ENCODE results near the gene CST9. TPM values are rescaled to one million over a fixed set of nuclear protein-coding genes. Genes with fewer than 3 reads are reported as not detected.
A peak's percentile ranks its signal among the peaks of the same experiment; 100 is the strongest.

Gene CST9
- total and polyA plus RNA-seq, 2 of the 8 experiments (the other 6 are each of a cell fraction or from before 2014, with no cell fraction given): 0.05 to 0.19 TPM

DNA sequence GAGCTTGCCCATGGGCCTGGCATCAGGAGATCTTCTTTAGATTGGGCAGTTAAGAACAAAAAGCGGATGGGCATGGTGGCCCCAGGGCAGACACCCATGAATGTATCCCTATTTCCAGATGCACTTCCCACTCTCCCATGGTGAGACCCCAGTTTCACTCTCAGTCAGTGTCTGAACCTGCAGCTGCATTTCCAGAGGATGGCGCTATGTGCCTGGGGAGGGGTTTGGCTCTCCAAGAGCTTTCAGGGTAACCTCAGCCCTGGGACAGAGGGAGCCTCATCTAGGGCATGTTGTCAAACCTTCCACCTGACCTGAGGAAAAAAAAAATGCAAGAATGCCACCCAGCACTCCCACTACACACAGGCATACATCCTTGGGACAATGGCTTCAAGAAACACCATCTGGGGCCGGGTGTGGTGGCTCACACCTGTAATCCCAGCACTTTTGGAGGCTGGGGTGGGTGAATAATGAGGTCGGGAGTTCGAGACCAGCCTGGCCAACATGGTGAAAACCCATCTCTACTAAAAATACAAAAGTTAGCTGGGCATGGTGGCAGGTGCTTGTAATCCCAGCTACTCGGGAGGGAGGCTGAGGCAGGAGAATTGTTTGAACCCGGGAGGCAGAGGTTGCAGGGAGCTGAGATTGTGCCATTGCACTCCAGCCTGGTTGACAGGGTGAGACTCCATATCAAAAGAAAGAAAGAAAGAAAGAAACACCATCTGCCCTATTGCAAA lies 39.4 kb downstream of the CST9 start:
- H3K18ac ChIP-seq (ENCODE audit: extremely low read depth, low read length): no peak overlapping the region
- no peak overlapping the region for H3K4me2 ChIP-seq (ENCODE audit: insufficient read depth in 1 of 2, low read depth in 2 of 2, low read length in 2 of 2)
- H3K36me3 ChIP-seq (ENCODE audit: control insufficient read depth in 2 of 4, insufficient read depth in 4 of 4, low read length in 3 of 4): no peaks in the 10 kb centered on the region
- H2BK15ac ChIP-seq (ENCODE audit: low read length): no peak overlapping the region
- no peak overlapping the region for H3K4me3 ChIP-seq (ENCODE audit: extremely low read depth in 1 of 4, insufficient read depth in 2 of 4, low read depth in 3 of 4, low read length in 4 of 4)
- no peak overlapping the region for H3K23ac ChIP-seq (ENCODE audit: insufficient read length)
- H2AK5ac ChIP-seq (ENCODE audit: low read depth, low read length): no peak overlapping the region
- H4K20me1 ChIP-seq (replicated peaks in 1 of 2; ENCODE audit: control insufficient read depth in 1 of 2, insufficient read depth in 2 of 2, low read length in 2 of 2): no peaks in the 10 kb centered on the region
- H4K5ac ChIP-seq (ENCODE audit: insufficient read length, low read depth, low read length): no peak overlapping the region
- H4K8ac ChIP-seq (ENCODE audit: extremely low read depth, insufficient read depth, low read length): no peak overlapping the region
- H3K9ac ChIP-seq (replicated peaks in 1 of 4; ENCODE audit: extremely low read depth in 1 of 4, low read depth in 3 of 4, low read length in 3 of 4): no peak overlapping the region
- H3K4ac ChIP-seq (replicated peaks; ENCODE audit: insufficient read length, low read depth, low read length): peak overlapping the region; percentile 60
- H4K91ac ChIP-seq (replicated peaks; ENCODE audit: insufficient read length, low read length): no peak overlapping the region
- no peaks in the 10 kb centered on the region for H3K79me2 ChIP-seq (ENCODE audit: control insufficient read depth in 1 of 2, insufficient read depth in 2 of 2, low read length in 2 of 2)
- no peak overlapping the region for H2BK12ac ChIP-seq (ENCODE audit: low read depth, low read length)
- no peaks in the 10 kb centered on the region; a peak in 1 of 7 replicates for H3K4me1 ChIP-seq (replicated peaks in 1 of 4; ENCODE audit: control insufficient read depth in 3 of 4, insufficient read depth in 4 of 4, low read length in 3 of 4)
- ChIA-PET CTCF (ENCODE audit: partially characterized antibody) (interaction anchor here (0.7 to 5.4 kb wide), 10 partner anchors 10 to 476 kb away, joined by 3 to 32 read pairs (median 5); no protein-coding TSS in a partner anchor), POLR2A (ENCODE audit: partially characterized antibody) (interaction anchor here (0.6 kb wide), 1 partner anchor 902 kb away, joined by 3 read pairs; no protein-coding TSS in a partner anchor)
- DNase-seq (ENCODE audit: low read depth in 1 of 2, low spot score in 2 of 2): no peak
- no peak overlapping the region for H3K27ac ChIP-seq (ENCODE audit: low read depth, low read length)
- no peak overlapping the region for H2BK120ac ChIP-seq (replicated peaks; ENCODE audit: low read depth, low read length)
- no peak overlapping the region for H2BK5ac ChIP-seq (ENCODE audit: low read depth, low read length)
- no peak for FAIRE-seq
- H3K56ac ChIP-seq (replicated peaks; ENCODE audit: insufficient read length, low read depth, low read length): no peak overlapping the region
- H2AFZ ChIP-seq (ENCODE audit: low read length): no peak overlapping the region
- no peak overlapping the region for H2BK20ac ChIP-seq (ENCODE audit: low read length)
- H3K14ac ChIP-seq (ENCODE audit: insufficient read length): no peak overlapping the region
- H3K27me3 ChIP-seq (replicated peaks in 1 of 4; ENCODE audit: control insufficient read depth in 3 of 4, extremely low read depth in 1 of 4, insufficient read depth in 3 of 4, low read length in 3 of 4): no peaks in the 10 kb centered on the region
- no peaks in the 10 kb centered on the region for H3K23me2 ChIP-seq (ENCODE audit: low read depth, low read length)
- WGBS, 2 experiments (ENCODE audit: extremely low coverage in 1 of 2, insufficient coverage in 1 of 2, insufficient read length in 1 of 2, insufficient replicate concordance in 2 of 2, low coverage in 1 of 2, low lambda C conversion rate in 2 of 2, missing lambda C conversion rate in 1 of 2): 80% methylated on average over 7 of the region's 7 CpGs; no CpG with 5 or more reads in 1 of the 2 experiments
- H3K9me3 ChIP-seq (ENCODE audit: insufficient read depth in 2 of 2, low read depth in 1 of 2, low read length in 1 of 2): peaks cover 11 to 12% of the 10 kb centered on the region in 2 experiments
- H3K79me1 ChIP-seq (ENCODE audit: low read depth, low read length): no peaks in the 10 kb centered on the region
- TF ChIP-seq MAFK (IDR thresholded peaks at IDR 0.05; ENCODE audit: low read depth, low read length): no peak
- TF ChIP-seq, protein P1, sequence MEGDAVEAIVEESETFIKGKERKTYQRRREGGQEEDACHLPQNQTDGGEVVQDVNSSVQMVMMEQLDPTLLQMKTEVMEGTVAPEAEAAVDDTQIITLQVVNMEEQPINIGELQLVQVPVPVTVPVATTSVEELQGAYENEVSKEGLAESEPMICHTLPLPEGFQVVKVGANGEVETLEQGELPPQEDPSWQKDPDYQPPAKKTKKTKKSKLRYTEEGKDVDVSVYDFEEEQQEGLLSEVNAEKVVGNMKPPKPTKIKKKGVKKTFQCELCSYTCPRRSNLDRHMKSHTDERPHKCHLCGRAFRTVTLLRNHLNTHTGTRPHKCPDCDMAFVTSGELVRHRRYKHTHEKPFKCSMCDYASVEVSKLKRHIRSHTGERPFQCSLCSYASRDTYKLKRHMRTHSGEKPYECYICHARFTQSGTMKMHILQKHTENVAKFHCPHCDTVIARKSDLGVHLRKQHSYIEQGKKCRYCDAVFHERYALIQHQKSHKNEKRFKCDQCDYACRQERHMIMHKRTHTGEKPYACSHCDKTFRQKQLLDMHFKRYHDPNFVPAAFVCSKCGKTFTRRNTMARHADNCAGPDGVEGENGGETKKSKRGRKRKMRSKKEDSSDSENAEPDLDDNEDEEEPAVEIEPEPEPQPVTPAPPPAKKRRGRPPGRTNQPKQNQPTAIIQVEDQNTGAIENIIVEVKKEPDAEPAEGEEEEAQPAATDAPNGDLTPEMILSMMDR (IDR thresholded peaks at IDR 0.05; ENCODE audit: control extremely low read depth in 1 of 3, insufficient read depth in 1 of 3, low read depth in 1 of 3, low read length in 3 of 3): peak; percentile 23 to 34 (median 30)
- TF ChIP-seq RAD21 (IDR thresholded peaks at IDR 0.05 in 1 of 2, conservative IDR thresholded peaks at IDR 0.05 in 1 of 2; ENCODE audit: low read depth in 2 of 2, low read length in 2 of 2): peak; percentile 47 to 68
